Progenitor cell of endocrine pancreas (in vitro differentiated cells): ENCODE data around the gene UBXN6. TPM values are rescaled to one million over a fixed set of nuclear protein-coding genes. Genes with fewer than 3 reads are reported as not detected.

ENCODE experiments used
- DNase-seq: peaks from one replicate; pipeline ENCODE4 v3.0.0; 2021; ENCODE audit warnings: low spot score; ENCODE audit not compliant: unreplicated experiment
- H3K27ac Mint-ChIP-seq: 2 replicates; pipeline ENCODE4 v1.8.0; 2021; ENCODE audit warnings: mild to moderate bottlenecking, moderate library complexity, mixed read lengths
- H3K27me3 Mint-ChIP-seq: 2 replicates; pipeline ENCODE4 v1.8.0; 2021; ENCODE audit warnings: mixed read lengths
- H3K36me3 Mint-ChIP-seq: 2 replicates; pipeline ENCODE4 v1.8.0; 2022; ENCODE audit warnings: mixed read lengths; ENCODE audit not compliant: insufficient read depth
- H3K4me1 Mint-ChIP-seq: 2 replicates; pipeline ENCODE4 v1.8.0; 2021; ENCODE audit warnings: low read depth, mixed read lengths
- H3K4me3 Mint-ChIP-seq: 2 replicates; pipeline ENCODE4 v1.8.0; 2021; ENCODE audit warnings: low read depth, mild to moderate bottlenecking, moderate library complexity, mixed read lengths
- H3K9me3 Mint-ChIP-seq: 2 replicates; pipeline ENCODE4 v1.8.0; 2021; ENCODE audit warnings: low read depth, mixed read lengths
- CTCF ChIP-seq: fragments of 200-600 bp; sonication (generic); IDR thresholded peaks from one replicate; pipeline ENCODE4 v1.5.0; 2021; ENCODE audit warnings: antibody characterized with exemption, mild to moderate bottlenecking; ENCODE audit not compliant: unreplicated experiment
- total RNA-seq: library from RNA; stranded (reverse); gene quantifications from 2 replicates; pipeline ENCODE4 v1.2.1, GENCODE V29; 2021

The UBXN6 gene
- total RNA-seq, 1 donor from 2014 or later = 57.2 TPM

DNA sequence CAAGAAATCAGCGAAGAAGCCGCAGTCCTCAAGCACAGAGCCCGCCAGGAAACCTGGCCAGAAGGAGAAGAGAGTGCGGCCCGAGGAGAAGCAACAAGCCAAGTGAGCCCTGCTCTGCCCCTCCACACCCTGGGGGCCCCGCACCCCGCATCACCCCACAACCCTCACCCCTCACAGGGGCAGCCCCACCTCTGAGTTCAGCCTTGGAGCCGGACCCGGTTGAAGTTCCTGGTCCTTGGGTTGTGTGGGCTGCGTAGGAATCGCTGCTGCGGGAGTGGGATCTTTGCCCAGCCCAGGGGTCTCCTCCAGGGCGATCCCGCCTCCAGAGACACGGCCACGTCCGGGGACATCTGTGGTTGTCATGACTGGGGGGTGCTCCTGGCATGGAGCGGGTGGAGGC, 38.7 kb upstream of the UBXN6 start:
- H3K9me3 Mint-ChIP-seq = no peaks in the 10 kb centered on the region
- H3K27me3 Mint-ChIP-seq = no peaks in the 10 kb centered on the region
- peaks cover 6% of the 10 kb centered on the region for H3K36me3 Mint-ChIP-seq
- H3K4me1 Mint-ChIP-seq = no peaks in the 10 kb centered on the region
- no peak for TF ChIP-seq CTCF
- no peak overlapping the region for H3K4me3 Mint-ChIP-seq
- no peak for DNase-seq
- no peak overlapping the region for H3K27ac Mint-ChIP-seq

DNA sequence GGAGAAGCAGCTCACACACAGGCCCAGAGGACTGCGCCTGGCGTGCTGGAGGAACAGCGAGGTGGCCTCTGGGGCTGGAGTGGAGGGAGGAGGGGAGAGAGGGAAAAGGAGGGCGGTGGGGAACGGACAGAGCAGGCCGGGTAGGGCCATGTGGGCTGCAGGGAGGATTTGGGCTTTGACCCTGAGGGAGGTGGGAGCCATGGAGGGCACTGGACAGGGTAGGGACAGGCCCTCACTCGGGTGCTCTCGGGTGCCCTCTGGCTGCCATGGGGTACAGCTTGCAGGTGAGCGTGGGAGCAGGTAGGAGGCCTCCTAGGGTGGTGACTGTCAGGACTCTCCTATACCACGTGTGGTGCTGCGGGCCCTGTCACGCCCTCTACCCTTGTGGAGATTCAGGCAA, 37.9 kb upstream of the UBXN6 start:
- no peaks in the 10 kb centered on the region for H3K9me3 Mint-ChIP-seq
- DNase-seq = no peak

GRCh38 chr19:4494691-4495064, 37.1 kb upstream of the UBXN6 start:
- Mint-ChIP-seq H3K27me3 (no peaks in the 10 kb centered on the region), H3K4me3 (no peak overlapping the region), H3K27ac (no peak overlapping the region), H3K9me3 (no peaks in the 10 kb centered on the region), H3K4me1 (no peaks in the 10 kb centered on the region), H3K36me3 (peaks cover 9% of the 10 kb centered on the region)
- DNase-seq = no peak
- TF ChIP-seq CTCF = no peak

More for the DNA sequence above, 37.9 kb upstream of the UBXN6 start:
- H3K4me1 Mint-ChIP-seq = no peaks in the 10 kb centered on the region
- peaks cover 6% of the 10 kb centered on the region for H3K36me3 Mint-ChIP-seq
- H3K4me3 Mint-ChIP-seq = no peak overlapping the region
- no peak overlapping the region for H3K27ac Mint-ChIP-seq
- no peaks in the 10 kb centered on the region for H3K27me3 Mint-ChIP-seq
- TF ChIP-seq CTCF = peak; percentile 17

DNA sequence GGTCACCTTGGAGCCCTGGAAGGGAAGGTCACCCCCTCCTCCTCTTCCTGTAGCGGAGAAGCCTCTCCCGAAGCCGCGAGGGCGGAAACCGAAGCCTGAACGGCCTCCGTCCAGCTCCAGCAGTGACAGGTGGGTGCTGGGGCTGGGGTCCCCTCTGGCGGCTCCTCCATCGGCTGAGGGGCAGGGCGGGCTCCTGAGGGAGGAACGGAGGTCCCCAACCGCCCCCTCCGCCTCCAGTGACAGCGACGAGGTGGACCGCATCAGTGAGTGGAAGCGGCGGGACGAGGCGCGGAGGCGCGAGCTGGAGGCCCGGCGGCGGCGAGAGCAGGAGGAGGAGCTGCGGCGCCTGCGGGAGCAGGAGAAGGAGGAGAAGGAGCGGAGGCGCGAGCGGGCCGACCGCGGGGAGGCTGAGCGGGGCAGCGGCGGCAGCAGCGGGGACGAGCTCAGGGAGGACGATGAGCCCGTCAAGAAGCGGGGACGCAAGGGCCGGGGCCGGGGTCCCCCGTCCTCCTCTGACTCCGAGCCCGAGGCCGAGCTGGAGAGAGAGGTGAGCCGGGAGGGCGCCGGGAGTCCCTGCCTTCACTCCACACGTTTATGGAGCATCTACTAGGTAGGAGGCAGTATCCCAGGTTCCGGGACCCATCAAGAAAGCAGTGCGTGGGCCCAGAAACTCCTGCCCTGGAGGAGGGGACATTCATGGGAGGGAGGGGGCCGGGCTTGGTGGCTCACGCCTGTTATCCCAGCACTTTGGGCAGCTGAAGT, 36.5 kb upstream of the UBXN6 start:
- Mint-ChIP-seq H3K36me3 (peaks cover 10% of the 10 kb centered on the region), H3K27ac (no peak overlapping the region), H3K27me3 (no peaks in the 10 kb centered on the region), H3K9me3 (no peaks in the 10 kb centered on the region), H3K4me1 (no peaks in the 10 kb centered on the region), H3K4me3 (no peak overlapping the region)
- TF ChIP-seq CTCF = no peak
- DNase-seq = no peak

- H3K4me1 Mint-ChIP-seq = no peaks in the 10 kb centered on the region
- TF ChIP-seq CTCF = no peak
- no peaks in the 10 kb centered on the region for H3K9me3 Mint-ChIP-seq
- no peak overlapping the region for H3K27ac Mint-ChIP-seq
- H3K36me3 Mint-ChIP-seq = peaks cover 12% of the 10 kb centered on the region
- DNase-seq = no peak
- no peak overlapping the region for H3K4me3 Mint-ChIP-seq
- H3K27me3 Mint-ChIP-seq = no peaks in the 10 kb centered on the region
These were observed 35.7 kb upstream of the UBXN6 start for GRCh38 chr19:4493104-4493928.
